NCI-H2107 treated with DMSO at 0.1 percent for 48 hours (cell line): ENCODE measurements around the gene MMP23B.
"Not testable (repeated sequence)": the region's sequence is repeated elsewhere in the genome, so short reads cannot be mapped to it uniquely, and the experiment has no call there.

ENCODE experiments used
- DNase-seq: peaks from one replicate; lab custom pipeline; 2025; ENCODE audit not compliant: unreplicated experiment; lab: John Stamatoyannopoulos, UW

MMP23B gene

GRCh38 chr1:1631782-1632420 is at the start of gene MMP23B:
Gene MMP23B, plus strand, starts transcription at chr1:1632173. Its CDS starts 46 bp downstream, at chr1:1632219.
- DNase-seq, result no peak

- DNase-seq, result no peak
Observed at GRCh38 chr1:1582585-1583346, 49.2 kb upstream of the MMP23B start.

GRCh38 chr1:1583347-1584010 is 48.5 kb upstream of the MMP23B start:
- DNase-seq, result no peak

- DNase-seq, result no peak
Observed at GRCh38 chr1:1591452-1591851, 40.5 kb upstream of the MMP23B start.

- DNase-seq, result no peak
Observed at GRCh38 chr1:1593834-1594601, 38.0 kb upstream of the MMP23B start.

- DNase-seq, result no peak
Observed at GRCh38 chr1:1594602-1595260, 37.2 kb upstream of the MMP23B start.

GRCh38 chr1:1595341-1595740 is 36.6 kb upstream of the MMP23B start:
- DNase-seq, result not testable (repeated sequence)

- no peak for DNase-seq
Observed at GRCh38 chr1:1596493-1597274, 35.3 kb upstream of the MMP23B start.

- DNase-seq, result no peak
Observed at GRCh38 chr1:1597275-1597930, 34.6 kb upstream of the MMP23B start.

GRCh38 chr1:1598051-1598719 is 33.8 kb upstream of the MMP23B start:
- DNase-seq, result no peak

- no peak for DNase-seq
Observed at GRCh38 chr1:1598720-1599029, 33.3 kb upstream of the MMP23B start.

- DNase-seq, result no peak
Observed at GRCh38 chr1:1599030-1599934, 32.7 kb upstream of the MMP23B start.

GRCh38 chr1:1599935-1600860 is 31.8 kb upstream of the MMP23B start, which contains the start of gene FNDC10:
Gene FNDC10, minus strand, starts transcription at chr1:1600135. Its CDS starts 120 bp downstream, at chr1:1600015.
- DNase-seq, result no peak

- no peak for DNase-seq
Observed at GRCh38 chr1:1600861-1601563, 31.0 kb upstream of the MMP23B start.

GRCh38 chr1:1601564-1602303 is 30.2 kb upstream of the MMP23B start:
- DNase-seq, result no peak
